Hepatocyte (in vitro differentiated cells): ENCODE results near the gene ZNF81.

Experiments
- CTCF ChIP-seq: fragments of 200-600 bp; sonication (generic); IDR thresholded peaks from 2 replicates; pipeline ENCODE4 v1.5.1; 2016; ENCODE audit warnings: antibody characterized with exemption, mild to moderate bottlenecking; ENCODE audit not compliant: poor library complexity
- EZH2 ChIP-seq: fragments of 200-600 bp; sonication (generic); IDR thresholded peaks from 2 replicates; pipeline ENCODE4 v1.6.1; 2016; ENCODE audit warnings: antibody characterized with exemption, mild to moderate bottlenecking, borderline replicate concordance
- EZH2phosphoT487 ChIP-seq: fragments of 200-600 bp; sonication (generic); IDR thresholded peaks from one replicate; pipeline ENCODE4 v1.6.1; 2018; ENCODE audit warnings: antibody characterized with exemption, mild to moderate bottlenecking, low read depth, moderate library complexity; ENCODE audit not compliant: unreplicated experiment, severe bottlenecking

GRCh38 chrX:47873123-47873522, 36.4 kb downstream of the ZNF81 start:
- no peak for TF ChIP-seq CTCF
- TF ChIP-seq EZH2phosphoT487 = no peak
- TF ChIP-seq EZH2 = no peak
